Astrocyte (in vitro differentiated cells and primary cell): ENCODE results near the gene C17orf50. TPM values are rescaled to one million over a fixed set of nuclear protein-coding genes. Genes with fewer than 3 reads are reported as not detected.

Source experiments
- DNase-seq: peaks from one replicate; pipeline ENCODE4 v3.0.0-alpha.2; 2010; ENCODE audit warnings: low read depth
- FAIRE-seq: peaks from 2 replicates; lab custom pipeline; 2011; peaks lifted over from hg19 to GRCh38; lab: Jason Lieb, UNC
- H2AFZ ChIP-seq: 2 replicates; pipeline ENCODE4 v1.6.0; 2012; ENCODE audit warnings: low read depth, low read length, inconsistent platforms
- H3K27ac ChIP-seq: 2 replicates; pipeline ENCODE4 v1.5.1; 2011; ENCODE audit warnings: low read depth, low read length, inconsistent platforms
- H3K27me3 ChIP-seq: 2 replicates; pipeline ENCODE4 v1.6.0; 2011; ENCODE audit warnings: low read length, inconsistent platforms; ENCODE audit not compliant: insufficient read depth
- H3K36me3 ChIP-seq: 2 replicates; pipeline ENCODE4 v1.5.1; 2011; ENCODE audit warnings: low read length, inconsistent platforms; ENCODE audit not compliant: insufficient read depth
- H3K4me1 ChIP-seq: 2 replicates; pipeline ENCODE4 v1.5.1; 2011; ENCODE audit warnings: low read length, inconsistent platforms; ENCODE audit not compliant: insufficient read depth
- H3K4me2 ChIP-seq: 2 replicates; pipeline ENCODE4 v1.6.0; 2012; ENCODE audit warnings: low read length, inconsistent platforms
- H3K4me3 ChIP-seq: 2 replicates; pipeline ENCODE4 v1.5.1; 2011; ENCODE audit warnings: low read depth, mild to moderate bottlenecking, low read length, inconsistent platforms; ENCODE audit not compliant: insufficient read depth
- H3K79me2 ChIP-seq: 2 replicates; pipeline ENCODE4 v1.6.0; 2012; ENCODE audit warnings: mild to moderate bottlenecking, low read length, inconsistent platforms; ENCODE audit not compliant: insufficient read depth
- H3K9ac ChIP-seq: 2 replicates; pipeline ENCODE4 v1.6.0; 2012; ENCODE audit warnings: mild to moderate bottlenecking, low read length, inconsistent platforms
- H3K9me3 ChIP-seq: 2 replicates; pipeline ENCODE4 v1.5.1; 2012; ENCODE audit warnings: low read depth, mild to moderate bottlenecking, low read length, inconsistent platforms; ENCODE audit not compliant: insufficient read depth
- H4K20me1 ChIP-seq: 2 replicates; pipeline ENCODE4 v1.6.0; 2012; ENCODE audit warnings: low read length, inconsistent platforms; ENCODE audit not compliant: insufficient read depth
- H3K27ac Mint-ChIP-seq: one replicate; pipeline ENCODE4 v1.8.0; 2021; ENCODE audit warnings: mild to moderate bottlenecking, mixed read lengths; ENCODE audit not compliant: unreplicated experiment
- H3K27me3 Mint-ChIP-seq: one replicate; pipeline ENCODE4 v1.8.0; 2021; ENCODE audit warnings: low read depth, mixed read lengths; ENCODE audit not compliant: unreplicated experiment
- H3K36me3 Mint-ChIP-seq: one replicate; pipeline ENCODE4 v1.8.0; 2021; ENCODE audit warnings: low read depth, mixed read lengths; ENCODE audit not compliant: unreplicated experiment
- H3K4me1 Mint-ChIP-seq: one replicate; pipeline ENCODE4 v1.8.0; 2021; ENCODE audit warnings: low read depth, mixed read lengths; ENCODE audit not compliant: unreplicated experiment
- H3K4me3 Mint-ChIP-seq: one replicate; pipeline ENCODE4 v1.8.0; 2021; ENCODE audit warnings: mild to moderate bottlenecking, moderate library complexity, mixed read lengths; ENCODE audit not compliant: unreplicated experiment
- H3K9me3 Mint-ChIP-seq: one replicate; pipeline ENCODE4 v1.8.0; 2021; ENCODE audit warnings: mild to moderate bottlenecking, mixed read lengths; ENCODE audit not compliant: unreplicated experiment
- EZH2 ChIP-seq: IDR thresholded peaks from 2 replicates; pipeline ENCODE4 v1.6.1; 2012; ENCODE audit warnings: mild to moderate bottlenecking, low read length, inconsistent platforms; ENCODE audit not compliant: insufficient read depth
- total RNA-seq: library from RNA; stranded (reverse); gene quantifications from 2 replicates; pipeline ENCODE4 v1.2.1, GENCODE V29; 2021
- TF ChIP-seq, protein P1 (sequence below): IDR thresholded peaks from 2 replicates; pipeline ENCODE4 v1.5.1; 2011; ENCODE audit warnings: low read depth, mild to moderate bottlenecking, inconsistent platforms, low read length, moderate library complexity; ENCODE audit not compliant: insufficient read depth

C17orf50 gene
- total RNA-seq, 1 donor from 2014 or later = not detected

GRCh38 chr17:35714988-35715387, 45.7 kb upstream of the C17orf50 start:
- H3K27ac Mint-ChIP-seq = no peak overlapping the region
- H3K9ac ChIP-seq = no peak overlapping the region
- H3K27ac ChIP-seq = no peak overlapping the region
- no peak overlapping the region for H2AFZ ChIP-seq
- FAIRE-seq (no peak), DNase-seq (no peak)
- H3K27me3 Mint-ChIP-seq = no peaks in the 10 kb centered on the region
- H3K9me3 Mint-ChIP-seq = no peaks in the 10 kb centered on the region
- peaks cover 18% of the 10 kb centered on the region for H4K20me1 ChIP-seq
- H3K36me3 Mint-ChIP-seq = peaks cover 6% of the 10 kb centered on the region
- no peaks in the 10 kb centered on the region for H3K9me3 ChIP-seq
- no peak overlapping the region for H3K4me3 Mint-ChIP-seq
- no peak overlapping the region for H3K4me3 ChIP-seq
- peaks cover 18% of the 10 kb centered on the region for H3K4me1 ChIP-seq
- no peak for TF ChIP-seq EZH2
- TF ChIP-seq, protein P1, sequence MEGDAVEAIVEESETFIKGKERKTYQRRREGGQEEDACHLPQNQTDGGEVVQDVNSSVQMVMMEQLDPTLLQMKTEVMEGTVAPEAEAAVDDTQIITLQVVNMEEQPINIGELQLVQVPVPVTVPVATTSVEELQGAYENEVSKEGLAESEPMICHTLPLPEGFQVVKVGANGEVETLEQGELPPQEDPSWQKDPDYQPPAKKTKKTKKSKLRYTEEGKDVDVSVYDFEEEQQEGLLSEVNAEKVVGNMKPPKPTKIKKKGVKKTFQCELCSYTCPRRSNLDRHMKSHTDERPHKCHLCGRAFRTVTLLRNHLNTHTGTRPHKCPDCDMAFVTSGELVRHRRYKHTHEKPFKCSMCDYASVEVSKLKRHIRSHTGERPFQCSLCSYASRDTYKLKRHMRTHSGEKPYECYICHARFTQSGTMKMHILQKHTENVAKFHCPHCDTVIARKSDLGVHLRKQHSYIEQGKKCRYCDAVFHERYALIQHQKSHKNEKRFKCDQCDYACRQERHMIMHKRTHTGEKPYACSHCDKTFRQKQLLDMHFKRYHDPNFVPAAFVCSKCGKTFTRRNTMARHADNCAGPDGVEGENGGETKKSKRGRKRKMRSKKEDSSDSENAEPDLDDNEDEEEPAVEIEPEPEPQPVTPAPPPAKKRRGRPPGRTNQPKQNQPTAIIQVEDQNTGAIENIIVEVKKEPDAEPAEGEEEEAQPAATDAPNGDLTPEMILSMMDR = no peak
- peaks cover 2% of the 10 kb centered on the region for H3K4me1 Mint-ChIP-seq
- H3K36me3 ChIP-seq = peaks cover 38% of the 10 kb centered on the region
- no peaks in the 10 kb centered on the region for H3K27me3 ChIP-seq
- H3K4me2 ChIP-seq = no peak overlapping the region
- peaks cover 3% of the 10 kb centered on the region for H3K79me2 ChIP-seq

GRCh38 chr17:35715416-35715815, 45.3 kb upstream of the C17orf50 start:
- H3K36me3 ChIP-seq = peaks cover 36% of the 10 kb centered on the region
- no peaks in the 10 kb centered on the region for H3K27me3 ChIP-seq
- H3K9me3 ChIP-seq = no peaks in the 10 kb centered on the region
- peaks cover 3% of the 10 kb centered on the region for H3K79me2 ChIP-seq
- peaks cover 6% of the 10 kb centered on the region for H3K36me3 Mint-ChIP-seq
- no peak overlapping the region for H3K4me2 ChIP-seq
- peaks cover 18% of the 10 kb centered on the region for H3K4me1 ChIP-seq
- H4K20me1 ChIP-seq = peaks cover 19% of the 10 kb centered on the region
- H3K9me3 Mint-ChIP-seq = no peaks in the 10 kb centered on the region
- TF ChIP-seq, protein P1 = no peak
- no peak for TF ChIP-seq EZH2
- DNase-seq (no peak), FAIRE-seq (no peak)
- H3K4me1 Mint-ChIP-seq = peaks cover 2% of the 10 kb centered on the region
- H3K27ac Mint-ChIP-seq = no peak overlapping the region
- no peak overlapping the region for H3K4me3 Mint-ChIP-seq
- no peak overlapping the region for H3K9ac ChIP-seq
- H3K4me3 ChIP-seq = no peak overlapping the region
- no peaks in the 10 kb centered on the region for H3K27me3 Mint-ChIP-seq
- no peak overlapping the region for H3K27ac ChIP-seq
- no peak overlapping the region for H2AFZ ChIP-seq

DNA sequence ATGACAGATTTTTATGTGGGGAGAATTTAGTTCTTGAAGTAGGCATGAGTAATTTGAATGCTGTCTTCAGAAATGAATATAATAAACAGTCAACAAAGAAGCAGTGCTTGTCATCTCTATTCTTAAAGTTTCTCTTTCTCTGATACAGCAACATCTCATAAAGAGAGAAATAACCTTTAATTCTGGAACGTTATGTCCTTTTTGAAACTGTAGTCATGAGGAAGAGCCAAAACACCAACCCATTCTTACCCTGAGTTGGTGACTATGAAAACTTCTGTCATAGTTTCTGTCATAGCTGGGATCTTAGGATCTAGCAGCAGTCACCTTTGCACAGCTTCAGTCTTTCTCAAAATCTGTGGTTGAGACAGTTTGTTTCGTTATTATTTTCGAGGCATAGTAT, 44.5 kb upstream of the C17orf50 start:
- FAIRE-seq = no peak

More for the DNA sequence above, 44.5 kb upstream of the C17orf50 start:
- H3K9me3 ChIP-seq = no peaks in the 10 kb centered on the region
- TF ChIP-seq, protein P1 = no peak
- no peak for TF ChIP-seq EZH2
- no peak overlapping the region for H3K27ac ChIP-seq
- no peak overlapping the region for H3K9ac ChIP-seq
- no peak overlapping the region for H3K4me3 ChIP-seq
- peaks cover 2% of the 10 kb centered on the region for H3K4me1 Mint-ChIP-seq
- H2AFZ ChIP-seq = no peak overlapping the region
- no peak overlapping the region for H3K27ac Mint-ChIP-seq
- peaks cover 33% of the 10 kb centered on the region for H3K36me3 ChIP-seq
- peaks cover 4% of the 10 kb centered on the region for H3K36me3 Mint-ChIP-seq
- H3K79me2 ChIP-seq = peaks cover 3% of the 10 kb centered on the region
- no peaks in the 10 kb centered on the region for H3K27me3 Mint-ChIP-seq
- DNase-seq = no peak
- no peaks in the 10 kb centered on the region for H3K27me3 ChIP-seq
- H3K4me2 ChIP-seq = no peak overlapping the region
- no peaks in the 10 kb centered on the region for H3K9me3 Mint-ChIP-seq
- peaks cover 22% of the 10 kb centered on the region for H4K20me1 ChIP-seq
- no peak overlapping the region for H3K4me3 Mint-ChIP-seq
- H3K4me1 ChIP-seq = peaks cover 18% of the 10 kb centered on the region
